B cell (primary cell): Measurements from ENCODE around the gene GRK1. TPM values are rescaled to one million over a fixed set of nuclear protein-coding genes. Genes with fewer than 3 reads are reported as not detected.

Experiments used
- ATAC-seq: fragments of 200-7000 bp; cut with Tn5 transposase; one replicate; pipeline ENCODE4 v1.10.0; 2021; ENCODE audit warnings: low read depth, mild to moderate bottlenecking, moderate number of reproducible peaks, moderate library complexity
- CTCF ChIA-PET: fragments of 350-600 bp; sonication (Branson Sonifier 250); formaldehyde crosslinking; loops from one replicate; lab custom pipeline; 2021; ENCODE audit warnings: antibody characterized with exemption, inconsistent platforms; lab: Charles Lee
- POLR2A ChIA-PET: fragments of 350-600 bp; sonication (Branson Sonifier 250); formaldehyde crosslinking; loops from one replicate; lab custom pipeline; 2021; ENCODE audit warnings: antibody characterized with exemption; lab: Charles Lee
- DNase-seq: peaks from one replicate; pipeline ENCODE4 v3.0.0; 2013
- H2AFZ ChIP-seq: 2 replicates; pipeline ENCODE4 v1.6.1; 2012; ENCODE audit warnings: mild to moderate bottlenecking, low read depth, low read length; ENCODE audit not compliant: insufficient read depth, poor library complexity, severe bottlenecking
- H3K27ac ChIP-seq, 2 donors: 1 replicate in 1 of 2; 2 replicates in 1 of 2; pipeline ENCODE4 v1.5.1; 2012 to 2013; ENCODE audit warnings: low read length in 2 of 2, mild to moderate bottlenecking in 2 of 2, moderate library complexity in 1 of 2
- H3K27me3 ChIP-seq, 4 experiments: fragments of 200-600 bp in 1 of 4; sonication (generic) in 1 of 4; replicated peaks in 1 of 4; 1 replicate in 2 of 4; 2 replicates in 2 of 4; pipeline versions ENCODE4 v1.6.1 to v1.7.0; 2013 to 2016; ENCODE audit warnings: low read length in 3 of 4, mild to moderate bottlenecking in 2 of 4, mixed read lengths in 1 of 4, moderate library complexity in 1 of 4; ENCODE audit not compliant: insufficient read depth in 4 of 4, control insufficient read depth in 3 of 4; ENCODE audit errors: control extremely low read depth in 1 of 4
- H3K36me3 ChIP-seq, 2 experiments: replicated peaks in 1 of 2; 1 replicate in 1 of 2; 2 replicates in 1 of 2; pipeline versions ENCODE4 v1.6.1 to v1.7.1; 2013; ENCODE audit warnings: low read length in 1 of 2; ENCODE audit not compliant: insufficient read depth in 2 of 2, control insufficient read depth in 1 of 2; ENCODE audit errors: control extremely low read depth in 1 of 2, extremely low read depth in 1 of 2
- H3K4me1 ChIP-seq, 2 donors: fragments of 200-600 bp in 1 of 2; sonication (generic) in 1 of 2; 1 replicate in 1 of 2; 2 replicates in 1 of 2; pipeline versions ENCODE4 v1.5.1 to v1.6.1; 2013 to 2017; ENCODE audit warnings: low read length in 2 of 2; ENCODE audit not compliant: control insufficient read depth in 2 of 2, insufficient read depth in 2 of 2
- H3K4me2 ChIP-seq: replicated peaks from 2 replicates; pipeline ENCODE3; 2012; ENCODE audit warnings: mild to moderate bottlenecking, low read depth, low read length; ENCODE audit not compliant: poor library complexity, severe bottlenecking
- H3K4me3 ChIP-seq, 5 experiments: fragments of 200-600 bp in 1 of 5; sonication (generic) in 1 of 5; 1 replicate in 3 of 5; 2 replicates in 2 of 5; pipeline versions ENCODE4 v1.5.1 to v1.7.0; 2011 to 2016; ENCODE audit warnings: low read length in 4 of 5, mild to moderate bottlenecking in 4 of 5, low read depth in 2 of 5, control low read depth in 1 of 5, moderate library complexity in 1 of 5; ENCODE audit not compliant: insufficient read depth in 1 of 5; ENCODE audit errors: control extremely low read depth in 1 of 5, extremely low read depth in 1 of 5
- H3K79me2 ChIP-seq: fragments of 200-600 bp; sonication (generic); one replicate; pipeline ENCODE4 v1.6.0; 2016; ENCODE audit warnings: low read length; ENCODE audit not compliant: control insufficient read depth, insufficient read depth
- H3K9ac ChIP-seq: fragments of 200-600 bp; sonication (generic); 2 replicates; pipeline ENCODE4 v1.6.1; 2017; ENCODE audit warnings: mild to moderate bottlenecking, low read length, moderate library complexity
- H3K9me3 ChIP-seq, 3 donors: one replicate each; pipeline versions ENCODE4 v1.6.1 to v1.7.1; 2013; ENCODE audit warnings: low read length in 2 of 3; ENCODE audit not compliant: control insufficient read depth in 2 of 3, insufficient read depth in 1 of 3; ENCODE audit errors: control extremely low read depth in 1 of 3
- H4K20me1 ChIP-seq: 2 replicates; pipeline ENCODE4 v1.6.0; 2012; ENCODE audit warnings: mild to moderate bottlenecking, low read length; ENCODE audit not compliant: insufficient read depth, control insufficient read depth, poor library complexity, severe bottlenecking
- H3K27ac Mint-ChIP-seq: one replicate; pipeline ENCODE4 v1.8.0; 2021; ENCODE audit warnings: mixed read lengths
- H3K27me3 Mint-ChIP-seq: one replicate; pipeline ENCODE4 v1.8.0; 2021; ENCODE audit warnings: mixed read lengths
- H3K4me1 Mint-ChIP-seq: one replicate; pipeline ENCODE4 v1.8.0; 2021; ENCODE audit warnings: mixed read lengths
- H3K4me3 Mint-ChIP-seq: one replicate; pipeline ENCODE4 v1.8.0; 2021; ENCODE audit warnings: mixed read lengths
- H3K9me3 Mint-ChIP-seq: one replicate; pipeline ENCODE4 v1.8.0; 2022; ENCODE audit warnings: mixed read lengths; ENCODE audit not compliant: insufficient read depth
- CTCF ChIP-seq: fragments of 200-600 bp; IDR thresholded peaks from one replicate; pipeline ENCODE4 v1.8.0; 2022; ENCODE audit warnings: antibody characterized with exemption, mild to moderate bottlenecking
- EZH2 ChIP-seq: IDR thresholded peaks from 2 replicates; pipeline ENCODE4 v1.6.1; 2012; ENCODE audit warnings: borderline replicate concordance, low read depth, mild to moderate bottlenecking, moderate library complexity, low read length; ENCODE audit not compliant: insufficient read depth, poor library complexity, severe bottlenecking
- WGBS: methylation state at CpG from one replicate; pipeline ENCODE4 v1.1.5; 2013; ENCODE audit warnings: missing lambda C conversion rate; ENCODE audit not compliant: insufficient coverage; 5-methylcytosine and 5-hydroxymethylcytosine counted together
- intact Hi-C: fragments of 100-400 bp; cut with micrococcal nuclease; formaldehyde crosslinking; loops from one replicate; pipeline ENCODE4 v1.10.0; 2022
- polyA plus RNA-seq: library from polyadenylated mRNA; depleted of rRNA; stranded (reverse); fragments of >200 nt; gene quantifications from 2 replicates; pipeline ENCODE4 v1.2.3, GENCODE V29; 2012
- total RNA-seq, 2 donors: library from RNA; stranded (reverse); fragments of 120-200 nt in 1 of 2; gene quantifications; 1 replicate in 1 of 2; 2 replicates in 1 of 2; pipeline versions ENCODE4 v1.2.3 to v1.2.4, GENCODE V29; 2013 to 2022

GRK1 gene
- total and polyA plus RNA-seq, 2 donors (not counting 1 experiment from before 2014, with no cell fraction given) = not detected

- TF ChIP-seq CTCF = no peak
- no peak for TF ChIP-seq EZH2
- Histone ChIP-seq H3K4me3 (no peak overlapping the region), H3K36me3 (no peaks in the 10 kb centered on the region), H3K79me2 (no peaks in the 10 kb centered on the region), H3K4me1 (no peaks in the 10 kb centered on the region), H3K9ac (no peak overlapping the region), H3K27me3 (peaks cover 0 to 5% (median under 1%) of the 10 kb centered on the region in 4 experiments), H3K9me3 (no peaks in the 10 kb centered on the region), H2AFZ (no peak overlapping the region), H3K4me2 (no peak overlapping the region), H3K27ac (no peak overlapping the region), H4K20me1 (no peaks in the 10 kb centered on the region)
- no peak for ATAC-seq
- H3K27me3 Mint-ChIP-seq = peaks cover 5% of the 10 kb centered on the region
- ChIA-PET POLR2A (no interaction called here), CTCF (no interaction called here)
- DNase-seq = no peak
- H3K4me1 Mint-ChIP-seq = no peaks in the 10 kb centered on the region
- H3K27ac Mint-ChIP-seq = no peak overlapping the region
- no peak overlapping the region for H3K4me3 Mint-ChIP-seq
- peaks cover 5% of the 10 kb centered on the region for H3K9me3 Mint-ChIP-seq
- intact Hi-C loops = no loop called here
- WGBS = 92% methylated on average over 13 of the region's 13 CpGs
These were observed 102.9 kb downstream of the GRK1 start for GRCh38 chr13:113769881-113770280.

GRCh38 chr13:113770441-113770840, 103.4 kb downstream of the GRK1 start:
- no peaks in the 10 kb centered on the region for H3K79me2 ChIP-seq
- H4K20me1 ChIP-seq = no peaks in the 10 kb centered on the region
- no peak overlapping the region for H3K4me3 Mint-ChIP-seq
- no peak overlapping the region for H3K4me3 ChIP-seq
- H3K27ac ChIP-seq = no peak overlapping the region
- H3K4me2 ChIP-seq = no peak overlapping the region
- H3K27me3 ChIP-seq = peaks cover 0 to 3% (median 1%) of the 10 kb centered on the region in 4 experiments
- POLR2A ChIA-PET = no interaction called here
- intact Hi-C loops = no loop called here
- H3K36me3 ChIP-seq = no peaks in the 10 kb centered on the region
- DNase-seq = no peak
- H3K4me1 Mint-ChIP-seq = no peaks in the 10 kb centered on the region
- no peak overlapping the region for H2AFZ ChIP-seq
- no peak overlapping the region for H3K27ac Mint-ChIP-seq
- WGBS = 89% methylated on average over 8 of the region's 8 CpGs
- CTCF ChIA-PET = no interaction called here
- TF ChIP-seq EZH2 (no peak), CTCF (no peak)
- peaks cover 5% of the 10 kb centered on the region for H3K9me3 Mint-ChIP-seq
- H3K9me3 ChIP-seq = peaks cover 0 to 4% (median 0%) of the 10 kb centered on the region in 3 donors
- no peaks in the 10 kb centered on the region for H3K4me1 ChIP-seq
- no peak overlapping the region for H3K9ac ChIP-seq
- H3K27me3 Mint-ChIP-seq = peaks cover 5% of the 10 kb centered on the region
- ATAC-seq = no peak
